Tibial nerve (tissue), 4 donors: Measurements from ENCODE around the gene CD302. TPM values are rescaled to one million over a fixed set of nuclear protein-coding genes. Genes with fewer than 3 reads are reported as not detected.
"Not testable (repeated sequence)": the region's sequence is repeated elsewhere in the genome, so short reads cannot be mapped to it uniquely, and the experiment has no call there.

Source experiments
- DNase-seq, 2 donors: peaks; one replicate each; pipeline ENCODE4 v3.0.0-alpha.2; 2019; ENCODE audit warnings: low spot score in 2 of 2
- H3K27ac ChIP-seq, 4 donors: fragments of 200-600 bp; sonication (generic) in 3 of 4; one replicate each; pipeline ENCODE4 v1.5.1; 2017 to 2019; ENCODE audit warnings: mild to moderate bottlenecking in 1 of 4
- H3K27me3 ChIP-seq, 2 donors: fragments of 200-600 bp; sonication (generic) in 1 of 2; one replicate each; pipeline versions ENCODE4 v1.5.1 to v1.6.0; 2017 to 2019
- H3K36me3 ChIP-seq, 3 donors: fragments of 200-600 bp; sonication (generic); one replicate each; pipeline ENCODE4 v1.5.1; 2018 to 2019
- H3K4me1 ChIP-seq, 4 donors: fragments of 200-600 bp; sonication (generic) in 3 of 4; one replicate each; pipeline ENCODE4 v1.5.1; 2017 to 2019
- H3K4me3 ChIP-seq, 4 donors: fragments of 200-600 bp; sonication (generic) in 3 of 4; one replicate each; pipeline ENCODE4 v1.5.1; 2017 to 2019; ENCODE audit warnings: mild to moderate bottlenecking in 1 of 4, moderate library complexity in 1 of 4
- H3K9me3 ChIP-seq, 4 donors: fragments of 200-600 bp; sonication (generic) in 3 of 4; one replicate each; pipeline ENCODE4 v1.5.1; 2017 to 2019
- EP300 ChIP-seq, 2 donors: sonication (generic); formaldehyde crosslinking; IDR thresholded peaks; one replicate each; pipeline ENCODE4 v1.6.1; 2017; ENCODE audit warnings: antibody characterized with exemption in 2 of 2, mild to moderate bottlenecking in 1 of 2
- POLR2A ChIP-seq, 2 donors: fragments of 450-650 bp; IDR thresholded peaks; one replicate each; pipeline ENCODE4 v1.6.1; 2017; ENCODE audit warnings: antibody characterized with exemption in 2 of 2, mild to moderate bottlenecking in 2 of 2, moderate library complexity in 2 of 2
- WGBS, 2 donors: methylation state at CpG; one replicate each; pipeline ENCODE4 v1.1.5; 2018; 5-methylcytosine and 5-hydroxymethylcytosine counted together
- total RNA-seq, 4 donors: library from RNA; depleted of rRNA; stranded (reverse); fragments of >200 nt; gene quantifications; one replicate each; pipeline ENCODE4 v1.1.0, GENCODE V29; 2016
- TF ChIP-seq, protein P1 (sequence below), 5 experiments: fragments of 200-600 bp in 3 of 5; fragments of 450-650 bp in 2 of 5; sonication (generic) in 3 of 5; IDR thresholded peaks; one replicate each; pipeline ENCODE4 v1.5.1; 2016 to 2019; ENCODE audit warnings: antibody characterized with exemption in 5 of 5, mild to moderate bottlenecking in 3 of 5, moderate library complexity in 2 of 5

The CD302 gene
- total RNA-seq, 4 donors from 2014 or later = 58.3 to 73.2 (median 59.5) TPM

DNA sequence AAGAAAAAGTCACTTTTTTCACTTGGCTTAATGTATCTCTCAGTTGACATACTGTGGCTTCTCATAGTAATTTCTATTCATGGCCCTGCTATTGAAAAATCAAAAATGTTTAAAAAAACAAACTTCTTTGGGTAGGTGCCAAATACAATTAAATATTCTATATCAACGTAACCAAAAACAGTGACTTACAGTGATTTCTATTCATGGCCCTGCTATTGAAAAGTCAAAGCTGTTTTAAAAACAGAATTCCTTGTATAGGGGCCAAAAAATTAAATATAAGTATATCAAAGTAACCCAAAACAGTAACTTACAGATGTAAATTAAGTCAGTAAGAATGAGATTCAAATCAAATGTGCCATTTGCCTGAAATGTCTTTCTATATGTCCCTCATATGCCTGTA lies 31.4 kb upstream of the CD302 start:
- no peaks in the 10 kb centered on the region for H3K9me3 ChIP-seq
- WGBS, 2 donors = 26 to 45% methylated on average over 1 of the region's 1 CpG
- TF ChIP-seq POLR2A (IDR thresholded peaks at IDR 0.05) (no peak), EP300 (IDR thresholded peaks at IDR 0.05) (no peak)
- TF ChIP-seq, protein P1, sequence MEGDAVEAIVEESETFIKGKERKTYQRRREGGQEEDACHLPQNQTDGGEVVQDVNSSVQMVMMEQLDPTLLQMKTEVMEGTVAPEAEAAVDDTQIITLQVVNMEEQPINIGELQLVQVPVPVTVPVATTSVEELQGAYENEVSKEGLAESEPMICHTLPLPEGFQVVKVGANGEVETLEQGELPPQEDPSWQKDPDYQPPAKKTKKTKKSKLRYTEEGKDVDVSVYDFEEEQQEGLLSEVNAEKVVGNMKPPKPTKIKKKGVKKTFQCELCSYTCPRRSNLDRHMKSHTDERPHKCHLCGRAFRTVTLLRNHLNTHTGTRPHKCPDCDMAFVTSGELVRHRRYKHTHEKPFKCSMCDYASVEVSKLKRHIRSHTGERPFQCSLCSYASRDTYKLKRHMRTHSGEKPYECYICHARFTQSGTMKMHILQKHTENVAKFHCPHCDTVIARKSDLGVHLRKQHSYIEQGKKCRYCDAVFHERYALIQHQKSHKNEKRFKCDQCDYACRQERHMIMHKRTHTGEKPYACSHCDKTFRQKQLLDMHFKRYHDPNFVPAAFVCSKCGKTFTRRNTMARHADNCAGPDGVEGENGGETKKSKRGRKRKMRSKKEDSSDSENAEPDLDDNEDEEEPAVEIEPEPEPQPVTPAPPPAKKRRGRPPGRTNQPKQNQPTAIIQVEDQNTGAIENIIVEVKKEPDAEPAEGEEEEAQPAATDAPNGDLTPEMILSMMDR (IDR thresholded peaks at IDR 0.05) = no peak
- no peak overlapping the region for H3K27ac ChIP-seq
- H3K4me1 ChIP-seq = no peaks in the 10 kb centered on the region
- no peak overlapping the region for H3K4me3 ChIP-seq
- H3K27me3 ChIP-seq = no peaks in the 10 kb centered on the region
- no peak for DNase-seq
- H3K36me3 ChIP-seq = no peaks in the 10 kb centered on the region

DNA sequence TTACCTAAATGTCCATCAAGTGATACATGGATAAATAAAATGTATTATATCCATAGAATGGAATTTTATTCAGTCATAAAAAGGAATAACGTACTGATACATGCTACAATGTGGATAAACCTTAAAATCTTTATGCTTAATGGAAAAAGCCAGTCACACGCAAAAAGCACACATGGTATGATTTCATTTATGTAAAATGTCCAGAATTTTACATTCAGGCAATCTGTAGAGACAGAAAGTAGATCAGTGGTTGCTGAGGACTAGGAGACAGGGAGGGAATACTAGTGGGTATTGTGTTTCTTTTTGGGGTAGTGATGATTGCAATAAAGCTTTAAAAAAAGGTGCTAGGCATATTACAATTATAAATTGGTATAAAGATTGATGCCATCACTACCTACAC lies 30.7 kb upstream of the CD302 start:
- no peak overlapping the region for H3K4me3 ChIP-seq
- DNase-seq = no peak
- H3K9me3 ChIP-seq = no peaks in the 10 kb centered on the region
- H3K36me3 ChIP-seq = no peaks in the 10 kb centered on the region
- no peaks in the 10 kb centered on the region for H3K4me1 ChIP-seq
- WGBS, 2 donors = 65 to 68% methylated on average over 2 of the region's 2 CpGs
- no peak for TF ChIP-seq EP300 (IDR thresholded peaks at IDR 0.05)
- TF ChIP-seq POLR2A (IDR thresholded peaks at IDR 0.05) = no peak
- TF ChIP-seq, protein P1 (IDR thresholded peaks at IDR 0.05) = no peak
- no peaks in the 10 kb centered on the region for H3K27me3 ChIP-seq
- H3K27ac ChIP-seq = no peak overlapping the region

DNA sequence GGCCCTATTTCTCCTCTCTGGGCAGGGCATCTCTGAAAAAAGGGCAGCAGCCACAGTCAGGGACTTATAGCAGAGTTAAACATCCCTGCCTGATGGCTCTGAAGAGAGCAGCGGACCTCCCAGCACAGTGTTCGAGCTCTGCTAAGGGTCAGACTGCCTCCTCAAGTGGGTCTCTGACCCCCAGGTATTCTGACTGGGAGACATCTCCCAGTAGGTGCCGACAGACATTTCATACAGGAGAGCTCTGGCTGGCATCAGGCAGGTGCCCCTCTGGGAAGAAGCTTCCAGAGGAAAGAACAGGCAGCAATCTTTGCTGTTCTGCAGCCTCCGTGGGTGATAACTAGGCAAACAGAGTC lies 24.4 kb upstream of the CD302 start:
- WGBS, 2 donors = 92 to 94% methylated on average over 2 to 4 of the region's 4 CpGs

DNA sequence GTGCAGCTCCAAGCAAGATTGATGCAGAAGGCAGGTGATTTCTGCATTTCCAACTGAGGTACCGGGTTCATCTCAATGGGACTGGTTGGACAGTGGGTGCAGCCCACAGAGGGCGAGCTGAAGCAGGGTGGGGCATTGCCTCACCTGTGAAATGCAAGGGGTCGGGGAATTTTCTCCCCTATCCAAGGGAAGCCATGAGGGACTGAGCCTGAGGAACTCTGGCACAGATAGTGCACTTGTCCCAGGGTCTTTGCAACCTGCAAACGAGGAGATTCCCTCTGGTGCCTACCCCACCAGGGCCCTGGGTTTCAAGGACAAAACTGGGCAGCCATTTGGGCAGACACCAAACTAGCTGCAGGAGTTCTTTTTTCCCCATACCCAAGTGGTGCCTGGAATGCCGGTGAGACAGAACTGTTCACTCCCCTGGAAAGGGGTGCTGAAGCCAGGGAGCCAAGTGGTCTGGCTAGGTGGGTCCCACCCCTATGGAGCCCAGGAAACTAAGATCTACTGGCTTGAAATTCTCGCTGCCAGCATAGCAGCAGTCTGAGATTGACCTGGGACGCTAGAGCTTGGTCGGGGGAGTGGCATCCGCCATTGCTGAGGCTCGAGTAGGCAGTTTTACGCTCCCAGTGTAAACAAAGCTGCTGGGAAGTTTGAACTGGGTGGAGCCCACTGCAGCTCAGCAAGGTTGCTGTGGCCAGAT lies 23.9 kb upstream of the CD302 start:
- H3K4me3 ChIP-seq, H3K27me3 ChIP-seq, H3K9me3 ChIP-seq, H3K4me1 ChIP-seq, H3K27ac ChIP-seq, DNase-seq, H3K36me3 ChIP-seq: not testable (repeated sequence)
- WGBS, 2 donors = 75 to 81% methylated on average over 8 to 11 of the region's 11 CpGs

More for the DNA sequence above, 24.4 kb upstream of the CD302 start:
- H3K4me1 ChIP-seq, H3K4me3 ChIP-seq, H3K27me3 ChIP-seq, H3K36me3 ChIP-seq, H3K27ac ChIP-seq, DNase-seq, H3K9me3 ChIP-seq: not testable (repeated sequence)

DNA sequence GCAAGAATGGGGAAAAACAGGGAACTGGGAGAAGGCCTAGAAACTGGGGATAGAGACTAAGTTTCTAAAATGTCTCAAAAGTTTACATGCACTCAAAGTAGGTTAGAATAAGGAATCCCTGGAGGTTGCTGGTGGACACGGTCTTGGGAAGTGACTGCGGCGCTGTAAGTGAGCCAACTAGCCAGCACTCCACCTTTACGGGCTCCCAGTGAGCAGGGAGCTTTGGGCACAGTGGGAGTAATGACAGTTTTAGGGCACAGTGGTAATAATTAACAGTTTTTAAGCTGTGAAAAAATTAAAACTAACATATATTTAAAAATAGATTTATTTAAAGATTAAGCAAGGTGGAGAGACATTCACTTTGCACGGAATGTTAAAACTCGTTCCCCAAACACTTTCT lies 20.9 kb upstream of the CD302 start:
- no peak for DNase-seq
- TF ChIP-seq EP300 (IDR thresholded peaks at IDR 0.05) (no peak), POLR2A (IDR thresholded peaks at IDR 0.05) (no peak)
- TF ChIP-seq, protein P1 (IDR thresholded peaks at IDR 0.05) = no peak
- Histone ChIP-seq H3K4me1 (no peaks in the 10 kb centered on the region), H3K9me3 (no peaks in the 10 kb centered on the region), H3K4me3 (no peak overlapping the region), H3K36me3 (no peaks in the 10 kb centered on the region), H3K27me3 (no peaks in the 10 kb centered on the region), H3K27ac (no peak overlapping the region)
- WGBS, 2 donors = 79 to 80% methylated on average over 6 of the region's 6 CpGs

DNA sequence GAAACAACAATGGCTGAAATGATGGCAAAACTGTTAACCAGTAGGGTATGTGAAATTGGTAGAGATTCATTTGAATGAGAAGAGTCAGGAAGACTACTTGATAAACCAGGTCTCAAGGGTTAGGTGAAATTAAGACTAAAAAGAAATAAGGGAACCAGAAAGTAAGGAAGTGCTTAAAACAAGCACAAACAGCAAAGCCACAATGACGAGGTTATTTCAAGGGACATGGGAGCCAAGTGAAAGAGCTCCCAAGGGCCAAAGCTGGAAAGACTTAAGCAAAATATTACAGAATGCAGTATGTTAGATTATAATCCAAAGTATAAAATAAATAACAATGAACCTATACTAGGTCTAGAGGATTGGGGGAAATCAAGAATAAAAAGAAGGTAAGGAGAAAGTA lies 19.3 kb upstream of the CD302 start:
- Histone ChIP-seq H3K4me3 (no peak overlapping the region), H3K9me3 (no peaks in the 10 kb centered on the region), H3K36me3 (no peaks in the 10 kb centered on the region), H3K4me1 (no peaks in the 10 kb centered on the region), H3K27ac (no peak overlapping the region), H3K27me3 (no peaks in the 10 kb centered on the region)
- no peak for DNase-seq
- TF ChIP-seq EP300 (IDR thresholded peaks at IDR 0.05) = no peak
- TF ChIP-seq, protein P1 (IDR thresholded peaks at IDR 0.05) = no peak
- no peak for TF ChIP-seq POLR2A (IDR thresholded peaks at IDR 0.05)
- WGBS, 2 donors = 68 to 71% methylated on average over 1 of the region's 1 CpG
